Transverse colon (tissue), 4 donors: Measurements from ENCODE around the gene ZBTB20. TPM values are rescaled to one million over a fixed set of nuclear protein-coding genes. Genes with fewer than 3 reads are reported as not detected.
A peak's percentile ranks its signal among the peaks of the same experiment; 100 is the strongest.

Experiments
- DNase-seq: peaks from one replicate; pipeline ENCODE4 v3.0.0-alpha.2; 2019
- H3K27ac ChIP-seq, 4 donors: fragments of 200-600 bp; sonication (generic); 2 replicates each; pipeline ENCODE4 v1.5.1; 2016 to 2018; ENCODE audit warnings: inconsistent platforms in 4 of 4
- H3K27me3 ChIP-seq: fragments of 200-600 bp; sonication (generic); 2 replicates; pipeline ENCODE4 v1.5.1; 2017; ENCODE audit warnings: inconsistent platforms
- H3K36me3 ChIP-seq, 4 donors: fragments of 200-600 bp; sonication (generic); 2 replicates each; pipeline ENCODE4 v1.5.1; 2017 to 2019; ENCODE audit warnings: inconsistent platforms in 4 of 4
- H3K4me1 ChIP-seq, 4 donors: fragments of 200-600 bp; sonication (generic); 2 replicates each; pipeline ENCODE4 v1.5.1; 2017 to 2020; ENCODE audit warnings: inconsistent platforms in 4 of 4
- H3K4me3 ChIP-seq, 4 donors: fragments of 200-600 bp; sonication (generic); 1 replicate in 1 of 4; 2 replicates in 3 of 4; pipeline versions ENCODE4 v1.5.1 to v1.6.1; 2017 to 2019; ENCODE audit warnings: inconsistent platforms in 4 of 4
- H3K9me3 ChIP-seq, 2 donors: fragments of 200-600 bp; sonication (generic); 2 replicates each; pipeline ENCODE4 v1.5.1; 2017 to 2019; ENCODE audit warnings: inconsistent platforms in 2 of 2
- EP300 ChIP-seq: sonication (generic); formaldehyde crosslinking; IDR thresholded peaks from one replicate; pipeline ENCODE4 v1.6.1; 2017; ENCODE audit warnings: antibody characterized with exemption, low read depth
- POLR2A ChIP-seq: fragments of 450-650 bp; IDR thresholded peaks from one replicate; pipeline ENCODE4 v1.6.1; 2016; ENCODE audit warnings: antibody characterized with exemption, mild to moderate bottlenecking, moderate library complexity
- POLR2AphosphoS5 ChIP-seq, 3 donors: sonication (generic); formaldehyde crosslinking; IDR thresholded peaks; one replicate each; pipeline ENCODE4 v1.6.1; 2016; ENCODE audit warnings: antibody characterized with exemption in 3 of 3
- WGBS, 2 donors: methylation state at CpG; one replicate each; pipeline ENCODE4 v1.1.5; 2018; ENCODE audit warnings: low coverage in 1 of 2; 5-methylcytosine and 5-hydroxymethylcytosine counted together
- in situ Hi-C, 4 donors: fragments of 200-750 bp; cut with MboI; loops; one replicate each; pipeline versions ENCODE4 v1.15.0 to v1.15.1; 2017; ENCODE audit warnings: low sequenced_read_pairs in 3 of 4, low pct_ligation_motif_present in 1 of 4, low pct_unique_long_range_greater_than_20kb in 1 of 4
- intact Hi-C: fragments of 100-400 bp; cut with DNase I; formaldehyde crosslinking; loops from one replicate; pipeline ENCODE4 v1.15.1; 2023; ENCODE audit warnings: low total_unique reads
- total RNA-seq, 4 donors: library from RNA; depleted of rRNA; stranded (reverse); fragments of >200 nt; gene quantifications; one replicate each; pipeline ENCODE4 v1.1.0, GENCODE V29; 2016
- TF ChIP-seq, protein P1 (sequence below), 5 experiments: fragments of 200-600 bp in 3 of 5; fragments of 450-650 bp in 2 of 5; sonication (generic) in 3 of 5; IDR thresholded peaks; 1 replicate in 2 of 5; 2 replicates in 3 of 5; pipeline ENCODE4 v1.5.1; 2016 to 2017; ENCODE audit warnings: antibody characterized with exemption in 5 of 5, inconsistent platforms in 3 of 5, mild to moderate bottlenecking in 2 of 5, moderate library complexity in 1 of 5

ZBTB20 gene
- total RNA-seq, 4 donors from 2014 or later, result 44.6 to 50.5 (median 46.4) TPM

DNA sequence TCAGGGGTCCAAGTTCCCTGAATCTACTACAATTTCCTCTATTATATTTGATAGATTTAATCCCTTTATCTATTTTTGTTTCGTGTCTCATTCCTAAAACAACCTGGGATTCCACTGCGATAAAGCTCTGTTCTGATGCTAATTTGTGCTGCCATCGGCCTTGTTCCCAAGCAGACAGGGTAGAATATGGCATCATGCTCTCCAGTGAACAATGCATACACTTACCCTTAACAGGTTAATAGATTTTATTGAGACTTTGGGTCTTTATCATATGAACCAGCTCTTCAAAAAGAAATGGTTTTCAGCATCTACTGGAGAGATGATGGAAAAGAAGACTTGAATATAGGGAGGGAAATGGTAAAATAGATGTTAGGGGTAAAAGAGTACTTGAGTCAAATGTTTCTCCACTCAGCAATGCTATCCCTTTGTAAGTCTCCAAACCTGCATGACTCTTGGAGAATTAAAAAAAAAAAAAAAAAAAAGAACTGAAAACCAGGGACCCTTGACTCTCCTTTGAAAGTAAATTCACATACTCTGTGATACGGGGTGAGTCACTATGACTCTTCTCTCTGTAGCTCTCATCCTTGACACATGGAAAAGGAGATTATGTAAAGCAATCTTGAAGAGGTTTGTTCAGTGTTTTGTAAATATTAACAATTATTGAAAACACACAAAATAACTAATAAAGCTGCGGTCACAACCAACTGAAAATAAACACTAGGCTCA lies 268.8 kb downstream of the ZBTB20 start:
- WGBS, 2 donors, result 82 to 90% methylated on average over 5 of the region's 5 CpGs
- no peak for TF ChIP-seq EP300
- no peak for TF ChIP-seq POLR2AphosphoS5 (IDR thresholded peaks at IDR 0.05)
- no peak for TF ChIP-seq POLR2A
- TF ChIP-seq, protein P1, sequence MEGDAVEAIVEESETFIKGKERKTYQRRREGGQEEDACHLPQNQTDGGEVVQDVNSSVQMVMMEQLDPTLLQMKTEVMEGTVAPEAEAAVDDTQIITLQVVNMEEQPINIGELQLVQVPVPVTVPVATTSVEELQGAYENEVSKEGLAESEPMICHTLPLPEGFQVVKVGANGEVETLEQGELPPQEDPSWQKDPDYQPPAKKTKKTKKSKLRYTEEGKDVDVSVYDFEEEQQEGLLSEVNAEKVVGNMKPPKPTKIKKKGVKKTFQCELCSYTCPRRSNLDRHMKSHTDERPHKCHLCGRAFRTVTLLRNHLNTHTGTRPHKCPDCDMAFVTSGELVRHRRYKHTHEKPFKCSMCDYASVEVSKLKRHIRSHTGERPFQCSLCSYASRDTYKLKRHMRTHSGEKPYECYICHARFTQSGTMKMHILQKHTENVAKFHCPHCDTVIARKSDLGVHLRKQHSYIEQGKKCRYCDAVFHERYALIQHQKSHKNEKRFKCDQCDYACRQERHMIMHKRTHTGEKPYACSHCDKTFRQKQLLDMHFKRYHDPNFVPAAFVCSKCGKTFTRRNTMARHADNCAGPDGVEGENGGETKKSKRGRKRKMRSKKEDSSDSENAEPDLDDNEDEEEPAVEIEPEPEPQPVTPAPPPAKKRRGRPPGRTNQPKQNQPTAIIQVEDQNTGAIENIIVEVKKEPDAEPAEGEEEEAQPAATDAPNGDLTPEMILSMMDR (IDR thresholded peaks at IDR 0.05), result no peak
- H3K4me3 ChIP-seq, result no peak overlapping the region
- H3K9me3 ChIP-seq, result no peaks in the 10 kb centered on the region
- peak overlapping the region in 2 of 4 donors; percentile 14 to 15 for H3K27ac ChIP-seq
- in situ Hi-C loops (no loop called here), intact Hi-C loops (no loop called here)
- H3K4me1 ChIP-seq, result peaks cover 5 to 27% (median 11%) of the 10 kb centered on the region in 4 donors
- H3K27me3 ChIP-seq, result no peaks in the 10 kb centered on the region
- no peaks in the 10 kb centered on the region for H3K36me3 ChIP-seq
- DNase-seq, result no peak

DNA sequence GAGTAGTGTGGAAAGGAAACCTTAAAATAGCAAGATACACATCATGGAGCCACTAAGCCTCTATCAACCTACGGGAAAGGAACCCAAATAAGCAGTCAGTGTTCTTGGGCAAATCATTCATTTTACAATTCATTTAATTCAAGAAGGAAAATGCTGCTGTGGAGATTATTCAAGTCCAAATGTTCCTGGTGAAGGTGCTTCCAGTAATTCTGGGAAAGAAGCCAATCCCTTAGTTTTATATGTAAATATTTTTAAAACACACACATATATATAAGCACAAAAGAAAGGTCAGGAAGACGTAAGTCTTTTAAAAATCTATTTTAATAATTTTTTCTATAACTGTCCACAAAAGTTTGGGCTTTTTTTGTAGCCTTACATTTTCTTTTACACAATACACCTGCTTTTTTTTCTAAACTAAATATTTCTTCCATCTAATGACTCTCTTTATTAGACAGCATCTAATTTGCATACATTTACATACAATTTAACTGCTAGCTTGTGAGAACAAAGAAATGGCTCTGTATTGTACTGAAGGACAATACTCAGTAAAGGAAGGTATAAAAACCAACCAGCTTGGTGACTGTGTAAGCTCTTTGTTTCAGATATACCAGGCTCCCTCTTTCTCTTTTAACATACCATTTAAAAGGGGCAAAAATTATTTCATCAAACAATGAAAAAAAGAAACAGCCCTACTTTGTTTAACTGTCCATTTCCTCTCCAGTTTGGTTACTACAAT lies 269.5 kb downstream of the ZBTB20 start:
- intact Hi-C loops, result no loop called here
- Histone ChIP-seq H3K4me1 (peaks cover 5 to 34% (median 12%) of the 10 kb centered on the region in 4 donors), H3K4me3 (no peak overlapping the region), H3K9me3 (no peaks in the 10 kb centered on the region), H3K36me3 (no peaks in the 10 kb centered on the region), H3K27ac (peak overlapping the region in 1 of 4 donors; percentile 15), H3K27me3 (no peaks in the 10 kb centered on the region)
- in situ Hi-C loops, result no loop called here
- no peak for DNase-seq
- TF ChIP-seq, protein P1 (IDR thresholded peaks at IDR 0.05), result no peak
- TF ChIP-seq POLR2A, result no peak
- no peak for TF ChIP-seq POLR2AphosphoS5 (IDR thresholded peaks at IDR 0.05)
- no peak for TF ChIP-seq EP300
- WGBS, 2 donors, result 74 to 77% methylated on average over 2 of the region's 2 CpGs

DNA sequence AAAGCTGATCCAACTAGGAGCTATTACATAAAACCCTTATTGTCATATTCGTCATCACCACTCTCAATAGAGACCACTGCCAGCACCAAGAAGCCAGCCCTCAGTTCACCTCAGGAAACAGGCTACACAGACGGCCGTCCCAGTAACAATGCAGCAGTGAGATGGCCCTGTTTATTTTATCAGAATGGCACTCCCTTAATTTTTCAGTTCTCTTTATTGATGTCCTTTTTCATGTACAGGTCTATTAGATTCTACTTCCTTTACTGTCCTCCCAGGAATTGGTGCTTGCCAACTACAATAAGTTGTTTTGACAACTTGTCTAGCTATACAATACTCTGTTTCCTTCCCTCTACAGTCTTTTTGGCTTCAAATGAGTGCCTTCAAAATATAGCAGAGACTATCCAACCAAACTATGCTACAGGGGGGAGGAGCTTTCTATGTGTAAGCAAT lies 272.5 kb downstream of the ZBTB20 start:
- TF ChIP-seq, protein P1 (IDR thresholded peaks at IDR 0.05), result no peak
- no peak for TF ChIP-seq POLR2A
- TF ChIP-seq POLR2AphosphoS5 (IDR thresholded peaks at IDR 0.05), result no peak
- no peak for TF ChIP-seq EP300
- Histone ChIP-seq H3K27me3 (no peaks in the 10 kb centered on the region), H3K4me1 (peaks cover 10 to 41% (median 15%) of the 10 kb centered on the region in 4 donors), H3K9me3 (no peaks in the 10 kb centered on the region), H3K27ac (peak overlapping the region in 2 of 4 donors; percentile 12 to 14), H3K4me3 (no peak overlapping the region), H3K36me3 (no peaks in the 10 kb centered on the region)
- DNase-seq, result no peak
- in situ Hi-C loops (no loop called here), intact Hi-C loops (no loop called here)
- 58 to 60% methylated on average over 3 of the region's 3 CpGs for WGBS, 2 donors

DNA sequence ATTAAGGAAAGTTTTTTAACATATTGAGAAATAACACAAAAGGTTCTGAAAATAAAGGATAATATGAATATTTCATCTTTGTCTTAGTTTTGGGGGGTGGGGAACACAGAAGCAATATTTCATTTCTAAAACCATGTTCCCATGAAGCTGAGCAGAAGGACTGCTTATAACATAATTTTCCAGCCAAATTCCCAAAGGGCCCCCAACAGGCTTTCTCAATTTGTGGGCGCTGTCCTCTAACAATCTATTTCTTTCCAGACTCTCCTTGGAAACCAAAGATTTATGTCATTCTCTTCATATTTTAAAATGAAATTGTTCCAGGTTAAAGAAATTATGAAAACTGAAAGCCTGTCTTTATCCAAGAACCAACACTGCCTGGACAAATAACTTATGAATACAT lies 273.5 kb downstream of the ZBTB20 start:
- 100% methylated on average over 1 of the region's 1 CpG for WGBS, 2 donors

More for the DNA sequence above, 273.5 kb downstream of the ZBTB20 start:
- peak overlapping the region in 2 of 4 donors; percentile 17 to 43 for H3K27ac ChIP-seq
- H3K4me3 ChIP-seq, result no peak overlapping the region
- in situ Hi-C loops (no loop called here), intact Hi-C loops (no loop called here)
- H3K27me3 ChIP-seq, result no peaks in the 10 kb centered on the region
- no peak for TF ChIP-seq POLR2AphosphoS5 (IDR thresholded peaks at IDR 0.05)
- peaks cover 8 to 32% (median 13%) of the 10 kb centered on the region in 4 donors for H3K4me1 ChIP-seq
- no peaks in the 10 kb centered on the region for H3K36me3 ChIP-seq
- DNase-seq, result no peak
- H3K9me3 ChIP-seq, result no peaks in the 10 kb centered on the region
